Lung (tissue), 12 donors: ENCODE data around the gene PROS1. TPM values are rescaled to one million over a fixed set of nuclear protein-coding genes. Genes with fewer than 3 reads are reported as not detected.

Experiments
- ATAC-seq: fragments of 200-7000 bp; cut with Tn5 transposase; one replicate; pipeline ENCODE4 v1.9.1; 2020; ENCODE audit warnings: moderate number of reproducible peaks; ENCODE audit not compliant: insufficient read depth, low FRiP score
- DNase-seq, 3 donors: peaks; one replicate each; pipeline ENCODE4 v3.0.0-alpha.2; 2013 to 2017
- H3K27ac ChIP-seq, 2 donors: one replicate each; pipeline ENCODE4 v1.5.1; 2013; ENCODE audit warnings: mild to moderate bottlenecking in 2 of 2, moderate library complexity in 2 of 2, control low read depth in 1 of 2, inconsistent platforms in 1 of 2, low read depth in 1 of 2, low read length in 1 of 2
- H3K27me3 ChIP-seq, 3 donors: one replicate each; pipeline ENCODE4 v1.5.1; 2013; ENCODE audit warnings: low read length in 2 of 3; ENCODE audit not compliant: control insufficient read depth in 3 of 3, insufficient read depth in 3 of 3
- H3K36me3 ChIP-seq, 4 donors: one replicate each; pipeline ENCODE4 v1.5.1; 2013; ENCODE audit warnings: low read length in 4 of 4, mild to moderate bottlenecking in 1 of 4, moderate library complexity in 1 of 4; ENCODE audit not compliant: control insufficient read depth in 4 of 4, insufficient read depth in 4 of 4
- H3K4me1 ChIP-seq, 5 donors: one replicate each; pipeline ENCODE4 v1.5.1; 2013; ENCODE audit warnings: low read length in 5 of 5, mild to moderate bottlenecking in 2 of 5, moderate library complexity in 1 of 5; ENCODE audit not compliant: control insufficient read depth in 5 of 5, insufficient read depth in 5 of 5
- H3K4me3 ChIP-seq: one replicate; pipeline ENCODE4 v1.5.1; 2013; ENCODE audit warnings: mild to moderate bottlenecking, control low read depth, moderate library complexity
- H3K9ac ChIP-seq, 2 donors: one replicate each; pipeline ENCODE4 v1.5.1; 2013; ENCODE audit warnings: low read length in 2 of 2, control low read depth in 1 of 2; ENCODE audit not compliant: insufficient read depth in 1 of 2
- H3K9me3 ChIP-seq, 4 donors: one replicate each; pipeline ENCODE4 v1.5.1; 2013; ENCODE audit warnings: low read length in 3 of 4, mild to moderate bottlenecking in 1 of 4, moderate library complexity in 1 of 4; ENCODE audit not compliant: control insufficient read depth in 4 of 4, insufficient read depth in 3 of 4
- CTCF ChIP-seq: IDR thresholded peaks from 2 replicates; pipeline ENCODE4 v1.5.1; 2012; ENCODE audit warnings: mild to moderate bottlenecking; ENCODE audit errors: control extremely low read depth, extremely low read depth
- WGBS, 2 donors: extraction: QIAGEN DNeasy Blood & Tissue Kit; methylation state at CpG; one replicate each; pipeline ENCODE4 v1.1.7; 2013; 5-methylcytosine and 5-hydroxymethylcytosine counted together
- polyA plus RNA-seq, 2 donors: library from polyadenylated mRNA; stranded (reverse); fragments of 200-250 nt; gene quantifications; one replicate each; pipeline ENCODE4 v1.2.1, GENCODE V29; 2013
- total RNA-seq, 2 donors: library from RNA; depleted of rRNA in 1 of 2; stranded (reverse); fragments of >200 nt in 1 of 2; gene quantifications; one replicate each; pipeline ENCODE4 v1.2.1, GENCODE V29; 2014 to 2021
- donor health status: control.
- donor health status: control.
- donor health status: Bipolar disorder and iron deficiency.
- donor health status: healthy.
- donor health status: DM: yes; HTN: yes; CAD: no.

The PROS1 gene
- total and polyA plus RNA-seq, 4 donors: 16.2 to 70.3 (median 32.8) TPM

GRCh38 chr3:93989241-93989640, 15.5 kb upstream of the PROS1 start:
- Histone ChIP-seq H3K9me3 (no peaks in the 10 kb centered on the region), H3K9ac (no peak overlapping the region), H3K36me3 (peaks cover 0 to 1% (median 0%) of the 10 kb centered on the region in 4 donors), H3K27me3 (no peaks in the 10 kb centered on the region), H3K4me3 (no peak overlapping the region), H3K4me1 (peaks cover 0 to 9% (median 6%) of the 10 kb centered on the region in 5 donors), H3K27ac (no peak overlapping the region)
- no peak for ATAC-seq
- DNase-seq: no peak
- TF ChIP-seq CTCF: no peak
- WGBS, 2 donors: 65 to 73% methylated on average over 3 of the region's 3 CpGs

- Histone ChIP-seq H3K4me1 (peaks cover 0 to 9% (median 6%) of the 10 kb centered on the region in 5 donors), H3K9ac (no peak overlapping the region), H3K27me3 (no peaks in the 10 kb centered on the region), H3K36me3 (peaks cover 0 to 1% (median 0%) of the 10 kb centered on the region in 4 donors), H3K9me3 (no peaks in the 10 kb centered on the region), H3K4me3 (no peak overlapping the region), H3K27ac (no peak overlapping the region)
- no peak for TF ChIP-seq CTCF
- DNase-seq (no peak), ATAC-seq (no peak)
- 68 to 92% methylated on average over 9 of the region's 9 CpGs for WGBS, 2 donors
Measured at GRCh38 chr3:93988764-93989163, 15.1 kb upstream of the PROS1 start.

GRCh38 chr3:93988283-93988682, 14.6 kb upstream of the PROS1 start:
- Histone ChIP-seq H3K27ac (no peak overlapping the region), H3K9ac (no peak overlapping the region), H3K4me1 (peaks cover 0 to 9% (median 6%) of the 10 kb centered on the region in 5 donors), H3K4me3 (no peak overlapping the region), H3K9me3 (no peaks in the 10 kb centered on the region), H3K36me3 (peaks cover 0 to under 1% (median 0%) of the 10 kb centered on the region in 4 donors), H3K27me3 (no peaks in the 10 kb centered on the region)
- ATAC-seq: no peak
- TF ChIP-seq CTCF: no peak
- peak in 1 of 3 donors; percentile 28 for DNase-seq

- H3K4me1 ChIP-seq: peaks cover 0 to 20% (median 10%) of the 10 kb centered on the region in 5 donors
- no peaks in the 10 kb centered on the region for H3K27me3 ChIP-seq
- no peaks in the 10 kb centered on the region for H3K9me3 ChIP-seq
- no peak for TF ChIP-seq CTCF
- no peak overlapping the region for H3K4me3 ChIP-seq
- no peaks in the 10 kb centered on the region for H3K36me3 ChIP-seq
- no peak for ATAC-seq
- 94 to 95% methylated on average over 5 of the region's 5 CpGs for WGBS, 2 donors
- H3K27ac ChIP-seq: no peak overlapping the region
- no peak for DNase-seq
- H3K9ac ChIP-seq: no peak overlapping the region
Measured at GRCh38 chr3:93984618-93985017, 10.9 kb upstream of the PROS1 start.
